ENCODE measurements around the gene NSD2. TPM values are rescaled to one million over a fixed set of nuclear protein-coding genes. Genes with fewer than 3 reads are reported as not detected.

The NSD2 gene
- total RNA-seq, 2 donors from 2014 or later = 153 to 208 TPM

- Mint-ChIP-seq H3K36me3 (ENCODE audit: low read depth) (peaks cover 78% of the 10 kb centered on the region), H3K4me1 (no peaks in the 10 kb centered on the region), H3K27ac (no peak overlapping the region), H3K4me3 (no peak overlapping the region), H3K27me3 (ENCODE audit: insufficient read depth) (no peaks in the 10 kb centered on the region), H3K9me3 (no peaks in the 10 kb centered on the region)
- H3K36me3 ChIP-seq (ENCODE audit: control insufficient read depth, insufficient read depth, low read length) = peaks cover 82% of the 10 kb centered on the region
- peak; percentile 39 for DNase-seq
- no peaks in the 10 kb centered on the region for H3K27me3 ChIP-seq (ENCODE audit: control insufficient read depth, insufficient read depth, low read length, poor library complexity, severe bottlenecking)
- TF ChIP-seq, protein P1, sequence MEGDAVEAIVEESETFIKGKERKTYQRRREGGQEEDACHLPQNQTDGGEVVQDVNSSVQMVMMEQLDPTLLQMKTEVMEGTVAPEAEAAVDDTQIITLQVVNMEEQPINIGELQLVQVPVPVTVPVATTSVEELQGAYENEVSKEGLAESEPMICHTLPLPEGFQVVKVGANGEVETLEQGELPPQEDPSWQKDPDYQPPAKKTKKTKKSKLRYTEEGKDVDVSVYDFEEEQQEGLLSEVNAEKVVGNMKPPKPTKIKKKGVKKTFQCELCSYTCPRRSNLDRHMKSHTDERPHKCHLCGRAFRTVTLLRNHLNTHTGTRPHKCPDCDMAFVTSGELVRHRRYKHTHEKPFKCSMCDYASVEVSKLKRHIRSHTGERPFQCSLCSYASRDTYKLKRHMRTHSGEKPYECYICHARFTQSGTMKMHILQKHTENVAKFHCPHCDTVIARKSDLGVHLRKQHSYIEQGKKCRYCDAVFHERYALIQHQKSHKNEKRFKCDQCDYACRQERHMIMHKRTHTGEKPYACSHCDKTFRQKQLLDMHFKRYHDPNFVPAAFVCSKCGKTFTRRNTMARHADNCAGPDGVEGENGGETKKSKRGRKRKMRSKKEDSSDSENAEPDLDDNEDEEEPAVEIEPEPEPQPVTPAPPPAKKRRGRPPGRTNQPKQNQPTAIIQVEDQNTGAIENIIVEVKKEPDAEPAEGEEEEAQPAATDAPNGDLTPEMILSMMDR (conservative IDR thresholded peaks at IDR 0.05) = no peak
- no peaks in the 10 kb centered on the region for H3K9me3 ChIP-seq (ENCODE audit: control insufficient read depth, low read length)
- 95 to 96% methylated on average over 13 of the region's 13 CpGs for WGBS, 2 experiments (ENCODE audit: insufficient coverage in 1 of 2, insufficient read length in 1 of 2)
- no peak overlapping the region for H3K4me3 ChIP-seq (ENCODE audit: low read length)
- H3K9ac ChIP-seq (ENCODE audit: extremely low read depth, low read length, poor library complexity, severe bottlenecking) = no peak overlapping the region
- no peaks in the 10 kb centered on the region for H3K4me1 ChIP-seq (ENCODE audit: control insufficient read depth, insufficient read depth, low read length)
- no peak overlapping the region for H3K27ac ChIP-seq (ENCODE audit: low read depth, low read length)
These were observed 107.0 kb downstream of the NSD2 start for GRCh38 chr4:1978226-1978625.

GRCh38 chr4:1978741-1979476, 107.7 kb downstream of the NSD2 start:
- H3K9me3 ChIP-seq (ENCODE audit: control insufficient read depth, low read length) = no peaks in the 10 kb centered on the region
- 96 to 98% methylated on average over 27 to 45 of the region's 45 CpGs for WGBS, 2 experiments (ENCODE audit: insufficient coverage in 1 of 2, insufficient read length in 1 of 2)
- no peak for DNase-seq
- no peaks in the 10 kb centered on the region for H3K4me1 ChIP-seq (ENCODE audit: control insufficient read depth, insufficient read depth, low read length)
- H3K4me1 Mint-ChIP-seq = no peaks in the 10 kb centered on the region
- no peak overlapping the region for H3K4me3 ChIP-seq (ENCODE audit: low read length)
- no peaks in the 10 kb centered on the region for H3K9me3 Mint-ChIP-seq
- H3K27ac ChIP-seq (ENCODE audit: low read depth, low read length) = peak overlapping the region; percentile 36
- H3K27me3 ChIP-seq (ENCODE audit: control insufficient read depth, insufficient read depth, low read length, poor library complexity, severe bottlenecking) = no peaks in the 10 kb centered on the region
- no peaks in the 10 kb centered on the region for H3K27me3 Mint-ChIP-seq (ENCODE audit: insufficient read depth)
- no peak overlapping the region for H3K4me3 Mint-ChIP-seq
- H3K9ac ChIP-seq (ENCODE audit: extremely low read depth, low read length, poor library complexity, severe bottlenecking) = no peak overlapping the region
- no peak overlapping the region for H3K27ac Mint-ChIP-seq
- TF ChIP-seq, protein P1 (conservative IDR thresholded peaks at IDR 0.05) = no peak
- H3K36me3 ChIP-seq (ENCODE audit: control insufficient read depth, insufficient read depth, low read length) = peaks cover 82% of the 10 kb centered on the region
- H3K36me3 Mint-ChIP-seq (ENCODE audit: low read depth) = peaks cover 71% of the 10 kb centered on the region

DNA sequence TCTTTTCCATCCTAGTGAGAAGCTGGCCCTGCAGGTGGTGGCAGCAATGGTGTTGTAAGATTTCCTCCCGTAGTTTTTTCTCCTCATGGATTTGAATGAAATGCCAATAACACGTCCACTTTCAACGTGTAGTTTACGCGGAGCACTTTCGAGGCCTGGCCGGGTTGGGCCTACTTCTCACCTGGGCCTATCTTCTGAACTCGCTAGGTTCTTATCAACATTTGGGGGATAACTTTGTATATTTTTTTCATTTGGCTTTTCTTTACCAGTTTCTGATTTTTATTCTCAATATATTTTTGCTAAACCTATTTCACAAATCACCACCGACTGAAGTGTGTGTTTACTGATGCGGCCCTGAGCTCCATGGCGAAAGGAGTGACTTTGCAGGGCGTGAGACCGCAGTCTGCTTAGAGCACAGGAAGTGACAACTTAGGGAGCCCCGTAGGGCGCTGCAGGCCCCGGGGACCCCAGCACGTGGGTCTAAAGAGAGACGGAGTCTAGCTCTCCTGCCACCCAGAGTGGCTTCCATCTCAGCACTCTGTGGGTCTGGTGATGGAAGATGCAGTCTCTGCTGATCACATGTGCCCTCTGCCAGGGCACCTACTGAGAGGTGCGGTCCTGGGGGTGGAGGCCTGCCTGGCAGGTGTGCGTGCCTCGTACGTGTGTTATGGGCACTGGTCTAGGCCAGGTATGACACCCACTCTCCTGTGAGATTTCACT, 108.4 kb downstream of the NSD2 start:
- Histone ChIP-seq H3K9ac (ENCODE audit: extremely low read depth, low read length, poor library complexity, severe bottlenecking) (no peak overlapping the region), H3K27me3 (ENCODE audit: control insufficient read depth, insufficient read depth, low read length, poor library complexity, severe bottlenecking) (no peaks in the 10 kb centered on the region), H3K27ac (ENCODE audit: low read depth, low read length) (no peak overlapping the region), H3K36me3 (ENCODE audit: control insufficient read depth, insufficient read depth, low read length) (peaks cover 76% of the 10 kb centered on the region), H3K4me3 (ENCODE audit: low read length) (no peak overlapping the region), H3K4me1 (ENCODE audit: control insufficient read depth, insufficient read depth, low read length) (no peaks in the 10 kb centered on the region), H3K9me3 (ENCODE audit: control insufficient read depth, low read length) (no peaks in the 10 kb centered on the region)
- no peaks in the 10 kb centered on the region for H3K4me1 Mint-ChIP-seq
- H3K4me3 Mint-ChIP-seq = no peak overlapping the region
- no peaks in the 10 kb centered on the region for H3K9me3 Mint-ChIP-seq
- no peak for DNase-seq
- H3K27ac Mint-ChIP-seq = peak overlapping the region; percentile 63
- H3K36me3 Mint-ChIP-seq (ENCODE audit: low read depth) = peaks cover 67% of the 10 kb centered on the region
- WGBS, 2 experiments (ENCODE audit: insufficient coverage in 1 of 2, insufficient read length in 1 of 2) = 97 to 98% methylated on average over 15 to 22 of the region's 22 CpGs
- TF ChIP-seq, protein P1 (conservative IDR thresholded peaks at IDR 0.05) = no peak
- no peaks in the 10 kb centered on the region for H3K27me3 Mint-ChIP-seq (ENCODE audit: insufficient read depth)
